K562 treated with DMSO at 1 percent for 4 hours (cell line): Measurements from ENCODE around the gene MLST8. TPM values are rescaled to one million over a fixed set of nuclear protein-coding genes. Genes with fewer than 3 reads are reported as not detected.

Source experiments
- total RNA-seq: library from RNA; unstranded; fragments of 300-600 nt; gene quantifications from 2 replicates; pipeline ENCODE4 v1.2.3, GENCODE V29; 2022; ENCODE audit not compliant: insufficient read depth

The MLST8 gene, protein sequence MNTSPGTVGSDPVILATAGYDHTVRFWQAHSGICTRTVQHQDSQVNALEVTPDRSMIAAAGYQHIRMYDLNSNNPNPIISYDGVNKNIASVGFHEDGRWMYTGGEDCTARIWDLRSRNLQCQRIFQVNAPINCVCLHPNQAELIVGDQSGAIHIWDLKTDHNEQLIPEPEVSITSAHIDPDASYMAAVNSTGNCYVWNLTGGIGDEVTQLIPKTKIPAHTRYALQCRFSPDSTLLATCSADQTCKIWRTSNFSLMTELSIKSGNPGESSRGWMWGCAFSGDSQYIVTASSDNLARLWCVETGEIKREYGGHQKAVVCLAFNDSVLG
- total RNA-seq: 73.7 and 84.0 TPM in 2 replicates

GRCh38 chr16:2205104-2205966, at the start of gene MLST8:
TSS of gene MLST8 (plus strand) at chr16:2205454. CDS start at chr16:2206086, 632 bp downstream.

DNA sequence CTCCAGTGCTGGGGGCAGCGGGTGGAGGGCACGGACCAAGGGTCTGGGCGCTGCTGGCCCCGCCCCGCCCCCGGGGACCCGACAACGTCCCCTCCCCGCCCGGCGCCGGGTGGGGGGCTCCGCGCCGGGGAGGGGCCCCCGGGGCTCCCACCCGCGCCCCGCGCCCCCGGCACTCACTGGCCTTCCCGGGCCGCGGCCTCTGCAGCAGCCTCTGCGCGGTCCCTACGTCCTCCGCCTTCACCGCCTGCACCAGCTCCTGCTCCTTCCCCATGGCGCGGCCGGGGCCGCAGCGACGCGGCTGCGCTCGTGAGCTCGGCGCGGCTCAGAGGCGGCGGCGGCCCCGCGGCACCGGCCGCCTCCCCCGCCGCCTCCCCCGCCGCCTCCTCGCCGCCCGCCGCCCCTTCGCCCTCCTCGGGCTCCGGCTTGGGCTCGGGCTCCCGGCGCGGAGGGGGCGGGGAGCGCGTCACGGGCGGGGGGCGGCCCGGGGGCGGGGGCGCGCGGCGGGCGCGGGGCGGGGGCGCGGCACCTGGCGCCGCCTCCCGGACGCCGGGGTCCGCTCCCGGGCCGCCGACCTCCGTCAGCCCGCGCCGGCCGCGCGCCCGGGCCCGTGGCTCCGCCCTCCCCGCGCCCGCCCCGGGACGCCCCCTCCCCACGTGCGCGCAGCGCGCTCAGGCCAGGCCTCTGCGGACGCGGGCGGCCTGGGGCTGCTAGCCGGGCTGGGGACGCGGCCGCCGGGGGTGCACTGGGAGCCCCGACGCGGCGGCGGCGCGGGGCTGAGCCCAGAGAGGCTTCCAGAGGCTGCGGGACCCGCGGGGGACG, 8.9 kb upstream of the MLST8 start, which contains the start of gene CASKIN1:
TSS of gene CASKIN1 (minus strand) at position 444 of the 819 bp plus-strand sequence. CDS start at position 271, 173 bp downstream.

GRCh38 chr16:2210386-2211365, 5.4 kb downstream of the MLST8 start, which contains the start of gene BRICD5:
TSS of gene BRICD5 (minus strand) at chr16:2210863. CDS start at chr16:2210833, 30 bp downstream.

DNA sequence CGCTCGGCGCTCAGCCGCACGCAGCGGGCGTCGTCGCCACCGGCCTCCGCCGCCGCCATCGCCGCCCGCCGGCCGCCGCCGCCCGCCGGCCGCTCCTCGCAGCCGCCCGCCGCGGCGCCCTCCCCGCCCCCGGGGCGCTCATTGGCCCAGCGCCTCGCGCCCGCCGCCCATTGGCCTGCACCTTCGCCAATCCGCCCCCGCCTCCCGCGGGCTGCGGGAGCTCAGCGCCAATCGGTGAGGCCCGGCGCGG, 9.4 kb downstream of the MLST8 start, which contains the start of gene PGP:
TSS of gene PGP (minus strand) at position 122 of the 250 bp plus-strand sequence. CDS start at position 59, 63 bp downstream.

DNA sequence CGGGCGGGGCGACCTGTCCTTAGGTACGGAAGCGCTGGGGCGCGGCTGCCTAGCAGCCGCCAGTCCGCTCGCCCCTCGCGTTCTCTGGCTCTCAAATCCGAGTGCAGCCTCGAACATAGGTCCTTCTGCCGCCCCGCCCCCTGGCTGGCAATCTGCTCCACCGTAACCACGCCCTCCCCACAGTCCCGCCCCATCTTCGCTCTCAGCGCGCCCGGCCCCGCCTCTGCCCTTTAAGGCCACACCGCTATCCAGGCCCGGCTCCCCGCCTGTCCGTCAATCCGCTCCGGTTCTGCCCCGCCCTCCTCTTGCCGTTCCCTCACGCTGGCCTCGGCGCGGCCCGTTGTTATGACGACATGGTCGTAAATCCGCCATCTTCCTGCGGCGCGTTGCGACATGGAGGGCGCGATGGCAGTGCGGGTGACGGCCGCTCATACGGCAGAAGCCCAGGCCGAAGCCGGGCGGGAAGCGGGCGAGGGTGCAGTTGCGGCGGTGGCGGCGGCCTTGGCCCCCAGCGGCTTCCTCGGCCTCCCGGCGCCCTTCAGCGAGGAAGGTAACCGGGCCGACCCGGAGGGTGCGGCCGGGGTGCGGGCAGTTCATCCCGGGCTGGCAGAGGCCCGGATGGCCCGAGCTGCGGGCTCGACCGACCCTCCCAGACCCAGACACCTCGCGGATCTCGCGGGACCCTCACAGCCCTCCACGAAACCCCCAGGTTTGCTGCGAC, 18.1 kb downstream of the MLST8 start, which contains the start of gene E4F1:
TSS of gene E4F1 (plus strand) at position 371 of the 721 bp plus-strand sequence. CDS start at position 394, 23 bp downstream.

DNA sequence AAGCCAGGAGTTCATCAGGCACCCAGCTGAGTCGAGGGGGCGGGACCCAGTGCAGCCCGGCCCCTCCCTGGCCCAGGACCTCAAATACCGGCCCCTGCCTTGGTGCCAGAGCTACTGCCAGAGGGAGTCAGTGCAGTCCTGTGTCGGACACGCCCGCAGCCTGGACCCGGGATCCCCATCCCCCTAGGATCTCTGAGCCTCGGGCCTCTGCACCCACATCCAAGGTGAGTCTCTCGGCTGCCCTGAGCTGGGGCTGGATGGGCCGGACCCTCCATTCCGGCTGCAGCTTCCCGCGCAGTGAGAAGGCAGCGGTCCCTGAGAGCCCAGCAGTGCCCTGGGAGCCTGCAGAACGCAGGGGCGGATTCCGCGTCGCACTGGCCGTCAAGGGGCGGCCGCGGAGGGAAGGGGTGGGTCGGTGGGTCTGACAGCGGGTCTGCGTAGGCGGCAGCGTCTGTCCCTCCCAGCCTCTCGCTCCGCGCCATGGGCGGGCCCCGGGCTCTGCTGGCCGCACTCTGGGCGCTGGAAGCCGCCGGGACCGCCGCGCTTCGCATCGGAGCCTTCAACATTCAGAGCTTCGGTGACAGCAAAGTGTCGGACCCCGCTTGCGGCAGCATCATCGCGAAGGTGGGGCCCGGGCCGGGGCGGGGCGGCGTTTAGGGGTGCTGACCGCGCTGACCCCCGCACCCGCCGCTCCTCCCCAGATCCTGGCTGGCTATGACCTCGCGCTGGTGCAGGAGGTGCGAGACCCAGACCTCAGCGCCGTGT, 31.3 kb downstream of the MLST8 start, which contains the start of gene DNASE1L2:
TSS of gene DNASE1L2 (plus strand) at position 108 of the 765 bp plus-strand sequence. CDS start at position 481, 373 bp downstream.

DNA sequence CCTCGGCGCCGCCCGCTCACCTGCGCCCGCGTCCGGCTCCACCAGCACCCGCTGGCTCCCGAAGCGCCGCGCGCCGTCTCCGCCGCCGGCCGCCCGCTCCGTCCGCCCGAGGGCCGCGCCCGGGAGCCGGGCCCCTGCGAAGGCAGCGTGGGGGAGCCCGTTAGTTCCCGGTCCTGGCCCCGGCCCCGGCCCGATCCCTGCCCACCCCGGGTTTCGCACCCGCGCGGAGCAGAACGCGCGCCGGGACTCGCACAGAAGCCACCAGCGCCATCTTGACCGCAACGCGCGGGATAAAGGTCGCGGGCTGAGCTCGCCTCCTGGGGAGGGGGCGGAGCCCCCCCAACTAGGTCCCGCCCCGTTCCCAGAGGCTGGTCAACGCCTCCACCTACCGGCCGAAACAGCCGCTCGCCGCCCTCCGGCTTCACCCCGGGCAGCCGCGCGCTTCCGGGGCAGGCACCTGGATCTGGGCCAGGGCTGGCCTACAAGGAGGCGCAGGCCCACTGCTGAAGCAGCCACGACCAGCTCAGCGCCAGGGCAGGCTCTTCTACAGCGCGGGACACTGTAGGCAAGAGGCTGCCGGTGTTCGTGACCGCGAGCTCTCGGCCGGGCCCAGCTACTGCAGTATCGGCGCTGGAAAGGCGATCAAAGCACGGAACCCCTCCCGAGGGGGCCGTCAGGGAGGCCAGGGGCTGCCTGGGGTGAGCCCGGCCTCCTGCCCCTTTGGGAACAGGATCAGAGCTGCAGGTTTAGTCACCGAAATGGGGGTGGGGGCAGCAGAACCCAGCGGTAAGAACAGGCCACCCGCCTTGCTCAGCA, 46.2 kb downstream of the MLST8 start, which contains the start of gene ECI1:
TSS of gene ECI1 (minus strand) at position 292 of the 816 bp plus-strand sequence. CDS start at position 271, 21 bp downstream.

Other genes with a start within 250 kb of the MLST8 start
- 214 and 219 TPM in 2 replicates for gene NDUFB10, start 245.9 kb upstream of the MLST8 start, total RNA-seq
- gene RPS2, start 240.6 kb upstream of the MLST8 start, total RNA-seq: 6,829 and 8,005 TPM in 2 replicates
- gene RNF151, start 238.6 kb upstream of the MLST8 start, total RNA-seq: not detected in 2 replicates
- gene TBL3, start 233.4 kb upstream of the MLST8 start, total RNA-seq: 41.9 and 47.0 TPM in 2 replicates
- not detected in 2 replicates for gene NOXO1, start 224.0 kb upstream of the MLST8 start, total RNA-seq
- gene GFER, start 221.3 kb upstream of the MLST8 start, total RNA-seq: 54.4 and 64.7 TPM in 2 replicates
- 30.6 and 35.1 TPM in 2 replicates for gene SYNGR3, start 215.5 kb upstream of the MLST8 start, total RNA-seq
- 103 and 116 TPM in 2 replicates for gene ZNF598, start 195.6 kb upstream of the MLST8 start, total RNA-seq
- gene NPW, start 185.7 kb upstream of the MLST8 start, total RNA-seq: 1.6 and 5.6 TPM in 2 replicates
- gene NHERF2, start 178.6 kb upstream of the MLST8 start, total RNA-seq: 28.8 and 29.0 TPM in 2 replicates
- 20.7 and 23.3 TPM in 2 replicates for gene NTHL1, start 157.6 kb upstream of the MLST8 start, total RNA-seq
- gene TSC2, start 157.5 kb upstream of the MLST8 start, total RNA-seq: 42.5 and 52.7 TPM in 2 replicates
- 67.2 and 116 TPM in 2 replicates for gene PKD1, start 69.6 kb upstream of the MLST8 start, total RNA-seq
- gene RAB26, start 56.8 kb upstream of the MLST8 start, total RNA-seq: 3.5 and 3.9 TPM in 2 replicates
- 103 and 117 TPM in 2 replicates for gene TRAF7, start 49.7 kb upstream of the MLST8 start, total RNA-seq
- 4.2 and 5.4 TPM in 2 replicates for gene CASKIN1, start 8.8 kb upstream of the MLST8 start, total RNA-seq
- gene BRICD5, start 5.4 kb downstream of the MLST8 start, total RNA-seq: 4.9 and 16.4 TPM in 2 replicates
- 53.8 and 56.2 TPM in 2 replicates for gene PGP, start 9.4 kb downstream of the MLST8 start, total RNA-seq
- gene E4F1, start 18.1 kb downstream of the MLST8 start, total RNA-seq: 33.2 and 37.1 TPM in 2 replicates
- gene DNASE1L2, start 31.0 kb downstream of the MLST8 start, total RNA-seq: 5.4 and 6.1 TPM in 2 replicates
- 309 and 412 TPM in 2 replicates for gene ECI1, start 46.1 kb downstream of the MLST8 start, total RNA-seq
- 182 and 221 TPM in 2 replicates for gene RNPS1, start 62.7 kb downstream of the MLST8 start, total RNA-seq
- 18.9 and 25.4 TPM in 2 replicates for gene ABCA3, start 135.3 kb downstream of the MLST8 start, total RNA-seq
- gene CCNF, start 224.0 kb downstream of the MLST8 start, total RNA-seq: 25.8 and 36.2 TPM in 2 replicates